Kidney (tissue), 14 donors: ENCODE data around the gene DPH6. TPM values are rescaled to one million over a fixed set of nuclear protein-coding genes. Genes with fewer than 3 reads are reported as not detected.

Experiments
- DNase-seq, 5 donors: peaks; one replicate each; pipeline ENCODE4 v3.0.0-alpha.2; 2013 to 2020
- FAIRE-seq: peaks from 2 replicates; lab custom pipeline; 2012; peaks lifted over from hg19 to GRCh38; lab: Jason Lieb, UNC
- H3K27ac ChIP-seq, 2 donors: one replicate each; pipeline ENCODE4 v1.7.0; 2013; ENCODE audit warnings: low read depth in 2 of 2, low read length in 2 of 2, inconsistent platforms in 1 of 2
- H3K27me3 ChIP-seq: one replicate; pipeline ENCODE4 v1.7.1; 2013; ENCODE audit warnings: low read length, inconsistent platforms; ENCODE audit not compliant: control insufficient read depth, insufficient read depth
- H3K36me3 ChIP-seq, 3 donors: one replicate each; pipeline versions ENCODE4 v1.7.0 to v1.7.1; 2013; ENCODE audit warnings: low read length in 3 of 3, control low read depth in 1 of 3, inconsistent platforms in 1 of 3; ENCODE audit not compliant: insufficient read depth in 3 of 3, control insufficient read depth in 2 of 3
- H3K4me1 ChIP-seq, 3 donors: one replicate each; pipeline versions ENCODE4 v1.7.0 to v1.7.1; 2013; ENCODE audit warnings: low read length in 3 of 3, inconsistent platforms in 1 of 3, low read depth in 1 of 3; ENCODE audit not compliant: control insufficient read depth in 2 of 3, insufficient read depth in 2 of 3
- H3K4me3 ChIP-seq, 3 donors: one replicate each; pipeline versions ENCODE4 v1.7.0 to v1.8.1; 2013; ENCODE audit warnings: low read length in 3 of 3, control low read depth in 1 of 3, inconsistent platforms in 1 of 3
- H3K9ac ChIP-seq, 3 donors: one replicate each; pipeline versions ENCODE4 v1.7.0 to v1.7.1; 2013; ENCODE audit warnings: low read length in 3 of 3, control low read depth in 1 of 3, inconsistent platforms in 1 of 3
- H3K9me3 ChIP-seq, 3 donors: one replicate each; pipeline versions ENCODE4 v1.7.0 to v1.7.1; 2013; ENCODE audit warnings: low read length in 3 of 3, control low read depth in 1 of 3, inconsistent platforms in 1 of 3; ENCODE audit not compliant: control insufficient read depth in 2 of 3, insufficient read depth in 1 of 3
- intact Hi-C: fragments of 100-400 bp; cut with DNase I; formaldehyde crosslinking; loops from one replicate; pipeline ENCODE4 v1.11.1; 2022
- polyA plus RNA-seq: library from polyadenylated mRNA; stranded (reverse); fragments of 350-450 nt; fragmentation: Illumina TruSeq; extraction: RNeasy Lipid Tissue Mini Kit (QIAGEN cat#74804); gene quantifications from one replicate; pipeline ENCODE4 v1.2.3, GENCODE V29; 2014; ENCODE audit warnings: low read depth, low replicate concordance; ENCODE audit not compliant: insufficient read depth
- total RNA-seq: library from RNA; stranded (reverse); fragmentation: NEBNext Ultra II Directional; extraction: Animal tissue kit (Norgen Biotek cat#: 25700); gene quantifications from one replicate; pipeline ENCODE4 v1.2.1, GENCODE V29; 2021
- TF ChIP-seq, protein P1 (sequence below): IDR thresholded peaks from 3 replicates; pipeline ENCODE4 v1.5.1; 2012; ENCODE audit warnings: mild to moderate bottlenecking, moderate library complexity, borderline replicate concordance; ENCODE audit not compliant: insufficient read depth; ENCODE audit errors: extremely low read depth
- donor health status: control.
- donor health status: control.
- donor health status: control.
- donor health status: control.
- donor health status: control.
- donor health status: DM: yes; HTN: yes; CAD: no.
- donor health status: Normal renal cell carcinoma (clear cell type).

DPH6 gene
- total and polyA plus RNA-seq, 2 donors from 2014 or later = 10.1 to 29.8 TPM

DNA sequence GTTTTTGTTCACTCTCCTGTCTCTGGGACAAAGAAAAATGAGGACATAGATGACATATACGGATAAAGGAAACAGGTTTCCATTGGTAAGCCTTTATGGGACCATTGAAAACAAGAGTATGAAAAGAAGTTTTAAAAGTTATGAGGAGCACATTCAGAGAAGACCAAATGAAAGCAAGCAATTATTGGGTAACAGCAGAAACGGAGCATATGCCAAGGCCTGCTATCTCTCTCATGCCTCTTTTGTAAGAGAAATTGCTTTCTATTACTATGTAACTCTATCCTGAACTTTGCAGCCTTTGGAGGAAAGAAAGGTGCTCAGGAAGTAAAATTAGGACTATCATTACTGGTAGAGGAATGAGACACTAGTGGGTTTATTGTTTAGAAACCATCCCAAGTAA, 14.9 kb upstream of the DPH6 start:
- FAIRE-seq (no peak), DNase-seq (no peak)
- no peaks in the 10 kb centered on the region for H3K27me3 ChIP-seq
- H3K9me3 ChIP-seq = no peaks in the 10 kb centered on the region
- no peak overlapping the region for H3K27ac ChIP-seq
- no peaks in the 10 kb centered on the region for H3K36me3 ChIP-seq
- intact Hi-C loops = no loop called here
- no peak overlapping the region for H3K9ac ChIP-seq
- H3K4me3 ChIP-seq = no peak overlapping the region
- no peaks in the 10 kb centered on the region for H3K4me1 ChIP-seq
- TF ChIP-seq, protein P1, sequence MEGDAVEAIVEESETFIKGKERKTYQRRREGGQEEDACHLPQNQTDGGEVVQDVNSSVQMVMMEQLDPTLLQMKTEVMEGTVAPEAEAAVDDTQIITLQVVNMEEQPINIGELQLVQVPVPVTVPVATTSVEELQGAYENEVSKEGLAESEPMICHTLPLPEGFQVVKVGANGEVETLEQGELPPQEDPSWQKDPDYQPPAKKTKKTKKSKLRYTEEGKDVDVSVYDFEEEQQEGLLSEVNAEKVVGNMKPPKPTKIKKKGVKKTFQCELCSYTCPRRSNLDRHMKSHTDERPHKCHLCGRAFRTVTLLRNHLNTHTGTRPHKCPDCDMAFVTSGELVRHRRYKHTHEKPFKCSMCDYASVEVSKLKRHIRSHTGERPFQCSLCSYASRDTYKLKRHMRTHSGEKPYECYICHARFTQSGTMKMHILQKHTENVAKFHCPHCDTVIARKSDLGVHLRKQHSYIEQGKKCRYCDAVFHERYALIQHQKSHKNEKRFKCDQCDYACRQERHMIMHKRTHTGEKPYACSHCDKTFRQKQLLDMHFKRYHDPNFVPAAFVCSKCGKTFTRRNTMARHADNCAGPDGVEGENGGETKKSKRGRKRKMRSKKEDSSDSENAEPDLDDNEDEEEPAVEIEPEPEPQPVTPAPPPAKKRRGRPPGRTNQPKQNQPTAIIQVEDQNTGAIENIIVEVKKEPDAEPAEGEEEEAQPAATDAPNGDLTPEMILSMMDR = no peak

- no peak overlapping the region for H3K4me3 ChIP-seq
- H3K9ac ChIP-seq = no peak overlapping the region
- intact Hi-C loops = no loop called here
- no peaks in the 10 kb centered on the region for H3K9me3 ChIP-seq
- TF ChIP-seq, protein P1 = no peak
- no peak for FAIRE-seq
- H3K36me3 ChIP-seq = no peaks in the 10 kb centered on the region
- no peaks in the 10 kb centered on the region for H3K27me3 ChIP-seq
- no peaks in the 10 kb centered on the region for H3K4me1 ChIP-seq
- DNase-seq = no peak
- no peak overlapping the region for H3K27ac ChIP-seq
These were observed 14.3 kb upstream of the DPH6 start for GRCh38 chr15:35560258-35560657.

DNA sequence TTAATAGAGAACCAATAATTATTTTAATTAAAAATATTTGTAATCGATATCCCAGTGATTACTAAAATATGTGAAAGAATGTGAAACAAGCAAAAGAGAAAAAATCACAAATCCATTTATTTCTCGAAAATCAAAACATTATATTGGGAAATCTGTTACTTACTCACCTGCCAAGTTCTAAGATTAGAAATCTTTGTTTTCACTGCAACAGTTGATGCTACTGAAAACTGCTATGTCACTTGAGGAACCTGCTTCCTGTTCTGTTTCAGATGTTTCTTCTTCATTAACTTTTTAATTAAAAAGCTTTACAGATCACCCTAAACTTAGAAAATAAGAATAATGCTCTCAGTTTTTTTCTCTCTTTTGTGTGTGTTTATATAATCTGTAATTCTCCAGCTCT, 13.7 kb upstream of the DPH6 start:
- Histone ChIP-seq H3K4me1 (no peaks in the 10 kb centered on the region), H3K27ac (no peak overlapping the region), H3K9me3 (no peaks in the 10 kb centered on the region), H3K4me3 (no peak overlapping the region), H3K9ac (no peak overlapping the region), H3K27me3 (no peaks in the 10 kb centered on the region), H3K36me3 (no peaks in the 10 kb centered on the region)
- peak; percentile 64 for FAIRE-seq
- DNase-seq = no peak
- intact Hi-C loops = no loop called here
- TF ChIP-seq, protein P1 = no peak

DNA sequence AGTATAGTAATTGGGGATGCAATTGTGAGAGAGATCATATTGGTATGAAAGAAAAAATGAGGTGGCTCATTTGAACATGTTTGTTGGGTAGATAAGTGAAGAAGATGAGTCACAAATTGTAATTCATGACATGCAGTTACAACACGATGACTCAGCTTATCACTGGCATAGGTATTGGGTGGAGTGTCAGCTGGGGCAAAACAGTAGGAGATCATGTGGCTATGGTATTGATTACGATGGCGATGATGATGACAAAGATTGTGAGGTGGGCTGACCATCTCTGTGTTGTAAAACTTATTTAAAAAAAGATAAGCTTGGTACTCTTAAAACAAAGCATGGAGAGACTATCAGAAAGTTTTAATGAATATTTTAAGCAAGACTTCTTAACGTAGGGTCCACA, 11.6 kb upstream of the DPH6 start:
- no peak overlapping the region for H3K9ac ChIP-seq
- no peak overlapping the region for H3K27ac ChIP-seq
- FAIRE-seq (no peak), DNase-seq (no peak)
- intact Hi-C loops = no loop called here
- H3K36me3 ChIP-seq = no peaks in the 10 kb centered on the region
- no peaks in the 10 kb centered on the region for H3K27me3 ChIP-seq
- TF ChIP-seq, protein P1 = no peak
- H3K4me3 ChIP-seq = no peak overlapping the region
- no peaks in the 10 kb centered on the region for H3K4me1 ChIP-seq
- H3K9me3 ChIP-seq = no peaks in the 10 kb centered on the region
